HepG2 (cell line): ENCODE data around the gene ALPL. TPM values are rescaled to one million over a fixed set of nuclear protein-coding genes. Genes with fewer than 3 reads are reported as not detected.
A peak's percentile ranks its signal among the peaks of the same experiment; 100 is the strongest.

Experiments used
- ATAC-seq: fragments of 200-7000 bp; cut with Tn5 transposase; 3 replicates; pipeline ENCODE4 v1.9.1; 2020; ENCODE audit warnings: mild to moderate bottlenecking, moderate library complexity
- BruUV-seq: library from RNA; stranded (reverse); fragments of 400-500 nt; replicated peaks from 2 replicates; lab custom pipeline; 2021; lab: Mats Ljungman, UMichigan
- CTCF ChIA-PET: fragments of 300-600 bp; formaldehyde crosslinking; extraction: SDS; loops from one replicate; lab custom pipeline; 2021; ENCODE audit warnings: low total read pairs, inconsistent platforms, low intra/inter-chr PET ratio; lab: Yijun Ruan, JAX
- POLR2A ChIA-PET: fragments of 350-600 bp; sonication (Branson Sonifier 250); formaldehyde crosslinking; loops from one replicate; lab custom pipeline; 2020; ENCODE audit warnings: antibody characterized with exemption, inconsistent platforms; lab: Yijun Ruan, JAX
- DNase-seq: peaks from one replicate; pipeline ENCODE4 v3.0.0-alpha.2; 2015; ENCODE audit warnings: low spot score
- FAIRE-seq: peaks from 3 replicates; lab custom pipeline; 2011; peaks lifted over from hg19 to GRCh38; lab: Jason Lieb, UNC
- H2AFZ ChIP-seq: one replicate; pipeline ENCODE4 v1.6.1; 2011; ENCODE audit warnings: low read length, inconsistent platforms
- H3K27ac ChIP-seq: fragments of 300-600 bp; 3 replicates; pipeline ENCODE4 v1.8.0; 2011; ENCODE audit warnings: mixed run types, mild to moderate bottlenecking, mixed read lengths, low read length, inconsistent platforms; ENCODE audit not compliant: insufficient read depth; ENCODE audit errors: extremely low read length
- H3K27me3 ChIP-seq, 2 experiments: fragments of 200-600 bp in 1 of 2; 2 replicates in 1 of 2; 3 replicates in 1 of 2; pipeline versions ENCODE4 v1.6.0 to v1.8.0; 2011; ENCODE audit warnings: low read length in 2 of 2, mild to moderate bottlenecking in 2 of 2, moderate library complexity in 2 of 2, inconsistent platforms in 1 of 2; ENCODE audit not compliant: insufficient read depth in 2 of 2, control insufficient read depth in 1 of 2
- H3K36me3 ChIP-seq, 2 experiments: fragments of 200-600 bp in 1 of 2; replicated peaks in 1 of 2; 2 replicates in 1 of 2; 3 replicates in 1 of 2; pipeline versions ENCODE4 v1.5.1 to v1.8.0; 2011; ENCODE audit warnings: low read length in 2 of 2, inconsistent platforms in 1 of 2; ENCODE audit not compliant: insufficient read depth in 2 of 2, control insufficient read depth in 1 of 2
- H3K4me1 ChIP-seq: 2 replicates; pipeline ENCODE4 v1.5.1; 2012; ENCODE audit warnings: low read length, inconsistent platforms; ENCODE audit not compliant: insufficient read depth
- H3K4me2 ChIP-seq: 2 replicates; pipeline ENCODE4 v1.6.0; 2011; ENCODE audit warnings: low read depth, low read length, inconsistent platforms
- H3K4me3 ChIP-seq, 3 experiments: fragments of 200-600 bp in 1 of 3; sonication (generic), shearing (Covaris generic) in 1 of 3; replicated peaks in 1 of 3; 2 replicates each; pipeline ENCODE4 v1.5.1; 2011 to 2016; ENCODE audit warnings: low read length in 3 of 3, inconsistent platforms in 2 of 3, low read depth in 2 of 3, mild to moderate bottlenecking in 2 of 3, control low read depth in 1 of 3, mixed read lengths in 1 of 3; ENCODE audit not compliant: insufficient read depth in 1 of 3
- H3K79me2 ChIP-seq: one replicate; pipeline ENCODE4 v1.6.1; 2011; ENCODE audit warnings: low read length, inconsistent platforms; ENCODE audit not compliant: insufficient read depth
- H3K9ac ChIP-seq: 2 replicates; pipeline ENCODE4 v1.6.0; 2011; ENCODE audit warnings: mild to moderate bottlenecking, low read depth, low read length, inconsistent platforms; ENCODE audit not compliant: insufficient read depth
- H3K9me3 ChIP-seq: 2 replicates; pipeline ENCODE4 v1.5.1; 2012; ENCODE audit warnings: mild to moderate bottlenecking, low read length
- H4K20me1 ChIP-seq: 2 replicates; pipeline ENCODE4 v1.6.0; 2011; ENCODE audit warnings: inconsistent platforms, mild to moderate bottlenecking, low read length, moderate library complexity; ENCODE audit not compliant: insufficient read depth
- BRCA1 ChIP-seq: sonication (generic); formaldehyde crosslinking; IDR thresholded peaks from 2 replicates; pipeline ENCODE4 v1.4.0; 2020; ENCODE audit warnings: missing genetic modification reagents
- IRF2 ChIP-seq: IDR thresholded peaks from 2 replicates; pipeline ENCODE4 v1.6.1; 2018; ENCODE audit warnings: missing genetic modification reagents, missing compliant biosample characterization
- JDP2 ChIP-seq: sonication (generic); formaldehyde crosslinking; IDR thresholded peaks from 2 replicates; pipeline ENCODE4 v1.8.1; 2022; ENCODE audit warnings: missing genetic modification reagents, borderline replicate concordance
- MAF1 ChIP-seq: sonication (generic); formaldehyde crosslinking; IDR thresholded peaks from 2 replicates; pipeline ENCODE4 v1.5.0; 2020; ENCODE audit warnings: missing genetic modification reagents, borderline replicate concordance
- ZKSCAN1 ChIP-seq: fragments of 150-350 bp; IDR thresholded peaks from 2 replicates; pipeline ENCODE4 v1.6.1; 2014; ENCODE audit warnings: low read length
- ZNF263 ChIP-seq: sonication (generic); formaldehyde crosslinking; IDR thresholded peaks from 2 replicates; pipeline ENCODE4 v1.4.0; 2020; ENCODE audit warnings: missing genetic modification reagents
- ZNF335 ChIP-seq: sonication (generic); formaldehyde crosslinking; IDR thresholded peaks from 2 replicates; pipeline ENCODE4 v1.4.0; 2020; ENCODE audit warnings: missing genetic modification reagents
- ZNF44 ChIP-seq: sonication (generic); formaldehyde crosslinking; IDR thresholded peaks from 2 replicates; pipeline ENCODE4 v1.5.1; 2020; ENCODE audit warnings: mild to moderate bottlenecking, missing genetic modification reagents
- ZSCAN21 ChIP-seq: sonication (generic); formaldehyde crosslinking; IDR thresholded peaks from 2 replicates; pipeline ENCODE4 v1.8.0; 2022; ENCODE audit warnings: mild to moderate bottlenecking, missing genetic modification reagents, moderate library complexity, borderline replicate concordance
- WGBS: methylation state at CpG from one replicate; pipeline ENCODE4 v1.1.6; 2017; ENCODE audit warnings: low lambda C conversion rate; 5-methylcytosine and 5-hydroxymethylcytosine counted together
- in situ Hi-C: cut with HindIII; loops from 2 replicates; pipeline ENCODE4 v1.10.0; 2017; ENCODE audit warnings: low pct_unique_long_range_greater_than_20kb; ENCODE audit not compliant: extremely low pct_ligation_motif_present
- intact Hi-C: fragments of 100-400 bp; cut with micrococcal nuclease; formaldehyde crosslinking; loops from one replicate; pipeline ENCODE4 v1.10.0; 2022; ENCODE audit not compliant: unreplicated experiment
- polyA plus RNA-seq, 8 experiments: library from polyadenylated mRNA; depleted of rRNA in 3 of 8; stranded (reverse) in 7 of 8; unstranded in 1 of 8; fragments of >200 nt; fragmentation: Illumina TruSeq in 4 of 8; extraction: Trizol in 4 of 8; gene quantifications; 2 replicates each; pipeline versions ENCODE4 v1.2.1 to v1.2.3, GENCODE V29; 2011 to 2016; ENCODE audit warnings: low read depth in 4 of 8, missing spikeins in 1 of 8, mixed read lengths in 1 of 8; ENCODE audit not compliant: insufficient read depth in 1 of 8
- total RNA-seq, 5 experiments: library from RNA; depleted of rRNA; stranded (reverse); fragments of >200 nt; fragmentation: Illumina TruSeq; extraction: Trizol; gene quantifications; 2 replicates each; pipeline ENCODE4 v1.2.3, GENCODE V29; 2016; ENCODE audit warnings: low read depth in 1 of 5

The ALPL gene
- total and polyA plus RNA-seq, 2 of the 13 experiments (the other 11 are each of a cell fraction or from before 2014, with no cell fraction given), result 0.12 TPM; not detected in 1

DNA sequence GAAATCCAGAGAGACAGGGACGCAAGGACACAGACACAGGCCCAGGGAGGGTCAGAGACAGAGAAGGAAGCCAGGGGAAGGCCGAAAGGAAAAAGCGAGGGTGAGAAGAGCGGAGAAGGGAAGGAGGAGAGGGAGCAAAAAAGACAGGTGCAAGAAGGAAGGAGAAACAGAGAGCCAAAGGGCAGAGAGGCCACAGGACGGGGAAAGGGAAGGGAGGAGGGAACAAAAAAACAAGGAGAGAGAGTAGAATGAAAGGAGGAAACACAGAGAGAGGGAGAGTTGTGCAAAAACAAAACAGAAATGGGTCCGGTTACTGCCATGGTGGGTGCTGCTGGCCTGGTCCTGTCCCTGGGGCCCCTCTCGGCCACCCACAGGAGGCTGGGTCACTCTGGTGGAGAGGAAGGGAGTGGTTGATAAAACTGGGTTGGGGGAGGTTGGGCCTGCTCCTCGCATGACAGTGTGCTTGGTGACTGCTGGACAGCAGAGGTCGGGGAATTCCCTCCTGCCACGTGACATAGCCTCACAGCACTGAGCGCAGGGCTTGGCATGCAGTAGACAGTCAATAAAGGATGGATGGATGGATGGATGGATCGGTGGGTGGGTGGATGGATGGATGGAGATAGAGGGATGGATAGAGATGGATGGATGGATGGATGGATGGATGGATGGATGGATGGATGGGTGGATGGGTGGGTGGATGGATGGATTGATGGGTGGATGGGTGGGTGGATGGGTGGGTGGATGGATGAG is 95.2 kb downstream of the ALPL start:
- Histone ChIP-seq H3K27ac (no peak overlapping the region), H3K9ac (no peak overlapping the region), H3K36me3 (peaks cover 1 to 4% of the 10 kb centered on the region in 2 experiments; a peak in 2 of 5 replicates), H3K4me3 (no peak overlapping the region), H3K4me1 (no peaks in the 10 kb centered on the region), H3K27me3 (no peaks in the 10 kb centered on the region), H3K4me2 (no peak overlapping the region), H2AFZ (no peak overlapping the region), H4K20me1 (no peaks in the 10 kb centered on the region), H3K79me2 (no peaks in the 10 kb centered on the region), H3K9me3 (no peaks in the 10 kb centered on the region)
- intact Hi-C loops (no loop called here), in situ Hi-C loops (no loop called here)
- ChIA-PET CTCF (no interaction called here), POLR2A (no interaction called here)
- no TSS peak for BruUV-seq
- TF ChIP-seq IRF2 (CRISPR knock-in tag) (no peak), BRCA1 (CRISPR knock-in tag) (no peak), JDP2 (no peak), MAF1 (CRISPR knock-in tag) (no peak), ZSCAN21 (no peak)
- DNase-seq, result no peak
- FAIRE-seq, result no peak
- WGBS, result 98% methylated on average over 12 of the region's 12 CpGs
- no peak for ATAC-seq

DNA sequence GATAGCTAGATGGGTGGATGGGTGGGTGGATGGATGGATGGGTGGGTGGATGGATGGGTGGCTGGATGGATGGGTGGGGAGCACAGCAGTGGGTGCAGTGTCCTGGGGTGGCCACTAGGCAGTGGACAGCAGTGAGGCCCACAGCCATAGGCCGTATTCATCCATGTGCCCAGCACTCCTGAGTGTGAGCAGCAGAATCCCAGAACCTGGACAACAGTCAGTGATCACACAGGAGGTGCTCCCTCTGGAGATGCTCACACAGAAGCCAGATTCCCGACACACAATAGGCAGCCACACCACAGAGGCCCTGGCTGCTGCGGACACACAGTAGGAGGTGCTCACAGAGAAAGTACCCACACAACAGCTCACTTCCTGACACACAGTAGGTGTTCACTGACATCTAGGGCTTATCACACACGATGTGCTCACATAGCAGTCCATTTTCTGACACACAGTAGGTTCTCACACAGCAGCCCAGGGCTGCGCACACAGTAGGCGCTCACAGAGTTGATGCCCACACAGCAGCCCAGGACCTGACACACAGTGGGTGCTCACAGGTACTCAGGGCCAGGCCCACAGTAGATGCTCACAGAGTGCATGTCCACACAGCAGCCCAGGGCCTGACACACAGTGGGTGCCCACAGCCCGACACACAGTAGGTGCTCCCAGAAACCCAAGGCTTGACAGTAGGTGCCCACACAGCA is 95.9 kb downstream of the ALPL start:
- intact Hi-C loops, result no loop called here
- H3K79me2 ChIP-seq, result no peaks in the 10 kb centered on the region
- TF ChIP-seq ZNF263 (CRISPR knock-in tag) (peak; percentile 63), ZNF335 (CRISPR knock-in tag) (no peak), ZKSCAN1 (peak; percentile 93), ZNF44 (CRISPR knock-in tag) (no peak)
- ATAC-seq, result peak; percentile 11; the same call in 1 of the 3 replicates
- WGBS, result 90% methylated on average over 2 of the region's 7 CpGs
- H2AFZ ChIP-seq, result no peak overlapping the region
- CTCF ChIA-PET, result no interaction called here
- no peak overlapping the region for H3K9ac ChIP-seq
- peaks cover 6 to 7% of the 10 kb centered on the region in 2 experiments; a peak in 4 of 5 replicates for H3K36me3 ChIP-seq
- H3K4me2 ChIP-seq, result no peak overlapping the region
- H3K9me3 ChIP-seq, result no peaks in the 10 kb centered on the region
- no peaks in the 10 kb centered on the region for H3K27me3 ChIP-seq
- H3K4me3 ChIP-seq, result no peak overlapping the region
- no peak for FAIRE-seq
- no peak overlapping the region for H3K27ac ChIP-seq
- H3K4me1 ChIP-seq, result no peaks in the 10 kb centered on the region
- in situ Hi-C loops, result no loop called here
- POLR2A ChIA-PET, result no interaction called here
- DNase-seq, result no peak
- no TSS peak for BruUV-seq
- H4K20me1 ChIP-seq, result no peaks in the 10 kb centered on the region
